PC-3 (cell line): ENCODE measurements around the gene NXPH4. TPM values are rescaled to one million over a fixed set of nuclear protein-coding genes. Genes with fewer than 3 reads are reported as not detected.

Experiments used
- ATAC-seq: fragments of 200-7000 bp; cut with Tn5 transposase; 2 replicates; pipeline ENCODE4 v1.9.1; 2020; ENCODE audit warnings: mild to moderate bottlenecking, moderate library complexity
- BruUV-seq: library from RNA; stranded (reverse); fragments of 400-500 nt; replicated peaks from 2 replicates; lab custom pipeline; 2021; lab: Mats Ljungman, UMichigan
- CTCF ChIA-PET: fragments of 300-600 bp; sonication (Branson Sonifier 250); formaldehyde crosslinking; loops from one replicate; lab custom pipeline; 2022; ENCODE audit warnings: antibody characterized with exemption; lab: Charles Lee
- POLR2A ChIA-PET: fragments of 300-600 bp; sonication (Branson Sonifier 250); formaldehyde crosslinking; loops from one replicate; lab custom pipeline; 2022; ENCODE audit warnings: antibody characterized with exemption; ENCODE audit not compliant: unreplicated experiment; lab: Charles Lee
- DNase-seq: peaks from one replicate; pipeline ENCODE4 v3.0.0-alpha.2; 2015
- H2AFZ ChIP-seq: fragments of 300-600 bp; sonication (generic); 2 replicates; pipeline ENCODE4 v1.6.0; 2016; ENCODE audit warnings: antibody characterized with exemption, low read length
- H3F3A ChIP-seq: fragments of 300-600 bp; sonication (generic); one replicate; pipeline ENCODE4 v1.6.0; 2017; ENCODE audit warnings: antibody characterized with exemption, low read length, control low read depth, mild to moderate bottlenecking; ENCODE audit not compliant: unreplicated experiment
- H3K27ac ChIP-seq: fragments of 300-600 bp; sonication (generic); 2 replicates; pipeline ENCODE4 v1.5.1; 2016; ENCODE audit warnings: mild to moderate bottlenecking, low read length
- H3K27me3 ChIP-seq: fragments of 300-600 bp; sonication (generic); 2 replicates; pipeline ENCODE4 v1.6.1; 2016; ENCODE audit warnings: low read length, mixed read lengths
- H3K36me3 ChIP-seq: fragments of 300-600 bp; sonication (generic); 2 replicates; pipeline ENCODE4 v1.6.1; 2016; ENCODE audit warnings: low read depth, mixed run types, low read length, mixed read lengths
- H3K4me1 ChIP-seq: fragments of 300-600 bp; sonication (generic); 2 replicates; pipeline ENCODE4 v1.5.1; 2016; ENCODE audit warnings: low read length; ENCODE audit not compliant: insufficient read depth
- H3K4me2 ChIP-seq: fragments of 300-600 bp; sonication (generic); 2 replicates; pipeline ENCODE4 v1.6.0; 2016; ENCODE audit warnings: low read length
- H3K4me3 ChIP-seq: fragments of 300-600 bp; sonication (generic); 2 replicates; pipeline ENCODE4 v1.5.1; 2016; ENCODE audit warnings: mild to moderate bottlenecking, low read length, mixed read lengths
- H3K79me2 ChIP-seq: fragments of 300-600 bp; sonication (generic); 2 replicates; pipeline ENCODE4 v1.6.1; 2017; ENCODE audit warnings: low read length, mixed read lengths
- H3K9ac ChIP-seq: fragments of 300-600 bp; sonication (generic); 2 replicates; pipeline ENCODE4 v1.6.0; 2016; ENCODE audit warnings: mild to moderate bottlenecking, low read length
- H3K9me2 ChIP-seq: fragments of 300-600 bp; sonication (generic); replicated peaks from 2 replicates; pipeline ENCODE4 v1.6.1; 2016; ENCODE audit warnings: mixed run types, low read length, mixed read lengths
- H3K9me3 ChIP-seq: fragments of 300-600 bp; sonication (generic); 2 replicates; pipeline ENCODE4 v1.6.1; 2016; ENCODE audit warnings: low read length, mixed read lengths
- H4K20me1 ChIP-seq: fragments of 300-600 bp; sonication (generic); 2 replicates; pipeline ENCODE4 v1.6.1; 2016; ENCODE audit warnings: low read length, mixed read lengths
- EZH2 ChIP-seq: fragments of 300-600 bp; sonication (generic); IDR thresholded peaks from one replicate; pipeline ENCODE4 v1.6.1; 2017; ENCODE audit warnings: antibody characterized with exemption, mild to moderate bottlenecking, low read length; ENCODE audit not compliant: unreplicated experiment
- EZH2phosphoT487 ChIP-seq: fragments of 300-600 bp; sonication (generic); IDR thresholded peaks from 2 replicates; pipeline ENCODE4 v1.6.1; 2018; ENCODE audit warnings: mild to moderate bottlenecking, antibody characterized with exemption, low read length, borderline replicate concordance
- intact Hi-C: fragments of 100-400 bp; cut with micrococcal nuclease; formaldehyde crosslinking; loops from 2 replicates; pipeline ENCODE4 v1.9.0; 2023
- total RNA-seq: library from RNA; depleted of rRNA; stranded (reverse); fragments of >200 nt; gene quantifications from 2 replicates; pipeline ENCODE4 v1.2.3, GENCODE V29; 2014
- TF ChIP-seq, protein P1 (sequence below): fragments of 300-600 bp; sonication (generic); conservative IDR thresholded peaks from 2 replicates; pipeline ENCODE4 v1.5.1; 2017; ENCODE audit warnings: antibody characterized with exemption, low read depth, mild to moderate bottlenecking, low read length

Gene NXPH4
- total RNA-seq, 1 experiment from 2014 or later: 15.1 TPM

DNA sequence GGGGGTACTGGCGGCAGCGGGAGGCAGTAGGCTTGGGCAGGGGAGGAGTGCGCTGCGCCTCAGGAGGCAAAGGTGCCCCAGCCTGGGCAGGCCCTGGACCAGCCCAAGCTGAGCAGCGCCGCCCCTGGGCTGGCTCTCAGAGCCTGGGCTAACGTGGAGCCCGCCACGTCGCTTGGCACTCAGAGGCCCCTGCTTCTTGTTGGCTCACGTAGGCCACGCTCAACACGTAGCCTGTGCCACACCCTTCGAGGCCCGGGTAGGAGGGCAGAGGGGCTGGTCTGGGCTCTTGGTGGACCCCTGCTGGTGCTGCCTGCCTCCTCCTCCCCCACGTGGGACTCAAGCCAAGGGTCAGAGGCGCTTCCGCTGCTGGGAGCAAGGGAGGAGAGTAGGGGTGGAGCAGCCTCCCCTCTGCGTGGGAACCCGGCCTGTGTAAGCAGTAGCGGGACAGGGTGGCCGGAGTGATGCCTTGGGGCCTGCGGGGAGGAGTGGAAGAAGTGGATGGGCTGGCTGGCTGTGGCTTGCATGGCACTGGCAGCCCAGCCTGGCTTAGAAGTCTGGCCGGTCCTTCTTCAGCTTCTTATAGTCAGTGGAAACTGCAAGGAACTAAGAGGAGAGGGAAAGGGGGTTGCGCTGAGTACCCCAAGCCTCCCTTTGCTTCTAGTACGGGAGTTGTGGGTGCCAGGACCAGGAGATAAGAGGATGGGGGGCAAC lies 18.6 kb downstream of the NXPH4 start:
- Histone ChIP-seq H3K9me2 (no peaks in the 10 kb centered on the region), H3K79me2 (peaks cover 31% of the 10 kb centered on the region), H3K36me3 (peaks cover 34% of the 10 kb centered on the region; the same call in 1 of the 2 replicates), H3K9me3 (no peaks in the 10 kb centered on the region), H3K4me3 (no peak overlapping the region), H4K20me1 (peaks cover 2% of the 10 kb centered on the region; the same call in 1 of the 2 replicates), H3K27me3 (no peaks in the 10 kb centered on the region), H3F3A (no peaks in the 10 kb centered on the region), H3K9ac (no peak overlapping the region), H2AFZ (no peak overlapping the region), H3K27ac (no peak overlapping the region), H3K4me2 (no peak overlapping the region), H3K4me1 (peaks cover 26% of the 10 kb centered on the region)
- intact Hi-C loops: no loop called here
- BruUV-seq: no TSS peak
- POLR2A ChIA-PET: no interaction called here
- TF ChIP-seq EZH2phosphoT487 (no peak), EZH2 (no peak)
- TF ChIP-seq, protein P1, sequence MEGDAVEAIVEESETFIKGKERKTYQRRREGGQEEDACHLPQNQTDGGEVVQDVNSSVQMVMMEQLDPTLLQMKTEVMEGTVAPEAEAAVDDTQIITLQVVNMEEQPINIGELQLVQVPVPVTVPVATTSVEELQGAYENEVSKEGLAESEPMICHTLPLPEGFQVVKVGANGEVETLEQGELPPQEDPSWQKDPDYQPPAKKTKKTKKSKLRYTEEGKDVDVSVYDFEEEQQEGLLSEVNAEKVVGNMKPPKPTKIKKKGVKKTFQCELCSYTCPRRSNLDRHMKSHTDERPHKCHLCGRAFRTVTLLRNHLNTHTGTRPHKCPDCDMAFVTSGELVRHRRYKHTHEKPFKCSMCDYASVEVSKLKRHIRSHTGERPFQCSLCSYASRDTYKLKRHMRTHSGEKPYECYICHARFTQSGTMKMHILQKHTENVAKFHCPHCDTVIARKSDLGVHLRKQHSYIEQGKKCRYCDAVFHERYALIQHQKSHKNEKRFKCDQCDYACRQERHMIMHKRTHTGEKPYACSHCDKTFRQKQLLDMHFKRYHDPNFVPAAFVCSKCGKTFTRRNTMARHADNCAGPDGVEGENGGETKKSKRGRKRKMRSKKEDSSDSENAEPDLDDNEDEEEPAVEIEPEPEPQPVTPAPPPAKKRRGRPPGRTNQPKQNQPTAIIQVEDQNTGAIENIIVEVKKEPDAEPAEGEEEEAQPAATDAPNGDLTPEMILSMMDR: no peak
- no peak for ATAC-seq
- no peak for DNase-seq
- CTCF ChIA-PET: no interaction called here

DNA sequence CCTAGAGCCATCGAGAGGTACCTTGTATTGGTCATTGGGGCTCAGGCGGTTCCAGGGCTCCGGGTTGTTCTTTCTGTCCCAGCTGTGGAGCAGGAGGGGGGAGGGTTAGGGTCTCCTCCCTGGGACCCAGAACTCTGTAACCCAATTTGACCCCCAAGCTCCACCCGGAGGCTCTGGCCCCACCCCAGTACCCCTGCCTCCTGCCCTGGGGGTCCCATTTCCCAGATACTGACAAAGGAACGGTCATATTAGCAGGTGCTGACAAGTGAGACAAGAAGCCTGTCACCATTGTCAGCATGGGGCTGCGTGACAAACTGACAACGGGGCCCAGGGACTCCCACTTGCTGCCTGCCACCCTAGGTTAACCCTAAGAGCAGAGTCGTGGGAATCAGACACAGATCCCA lies 19.1 kb downstream of the NXPH4 start:
- Histone ChIP-seq H3K9ac (no peak overlapping the region), H3K79me2 (peaks cover 25% of the 10 kb centered on the region), H3K4me1 (peaks cover 27% of the 10 kb centered on the region), H3K36me3 (peaks cover 34% of the 10 kb centered on the region; the same call in 1 of the 2 replicates), H3K4me3 (no peak overlapping the region), H3K27ac (no peak overlapping the region), H3K9me3 (no peaks in the 10 kb centered on the region), H3K9me2 (no peaks in the 10 kb centered on the region), H2AFZ (no peak overlapping the region), H4K20me1 (peaks cover under 1% of the 10 kb centered on the region; the same call in 1 of the 2 replicates), H3K4me2 (no peak overlapping the region), H3K27me3 (no peaks in the 10 kb centered on the region), H3F3A (no peaks in the 10 kb centered on the region)
- intact Hi-C loops: no loop called here
- ChIA-PET CTCF (no interaction called here), POLR2A (no interaction called here)
- BruUV-seq: no TSS peak
- TF ChIP-seq EZH2 (no peak), EZH2phosphoT487 (no peak)
- TF ChIP-seq, protein P1: no peak
- DNase-seq (no peak), ATAC-seq (no peak)
